OCI-LY7 (cell line): Measurements from ENCODE around the gene RPL37. TPM values are rescaled to one million over a fixed set of nuclear protein-coding genes. Genes with fewer than 3 reads are reported as not detected.

Experiments used
- BruUV-seq: library from RNA; stranded (reverse); fragments of 400-500 nt; replicated peaks from 2 replicates; lab custom pipeline; 2021; lab: Mats Ljungman, UMichigan
- CTCF ChIA-PET: fragments of 300-600 bp; sonication (Branson Sonifier 250); formaldehyde crosslinking; loops from one replicate; lab custom pipeline; 2022; ENCODE audit warnings: antibody characterized with exemption; ENCODE audit not compliant: unreplicated experiment; lab: Charles Lee
- POLR2A ChIA-PET: fragments of 300-600 bp; sonication (Branson Sonifier 250); formaldehyde crosslinking; loops from one replicate; lab custom pipeline; 2022; ENCODE audit warnings: antibody characterized with exemption; lab: Charles Lee
- DNase-seq: peaks from one replicate; pipeline ENCODE4 v3.0.0-alpha.2; 2015; ENCODE audit warnings: low spot score
- H2AFZ ChIP-seq: fragments of 200-600 bp; sonication (generic), shearing (Covaris generic); 2 replicates; pipeline ENCODE4 v1.6.1; 2014; ENCODE audit warnings: mild to moderate bottlenecking, antibody characterized with exemption, low read length, moderate library complexity
- H3K27ac ChIP-seq: fragments of 200-600 bp; sonication (generic); 2 replicates; pipeline ENCODE4 v1.5.1; 2014; ENCODE audit warnings: mixed run types, low read depth, mild to moderate bottlenecking, moderate library complexity, low read length, inconsistent platforms; ENCODE audit not compliant: poor library complexity, severe bottlenecking
- H3K36me3 ChIP-seq: fragments of 200-600 bp; sonication (generic); 2 replicates; pipeline ENCODE4 v1.6.1; 2014; ENCODE audit warnings: mild to moderate bottlenecking, antibody characterized with exemption, low read length, moderate library complexity, mixed read lengths; ENCODE audit not compliant: insufficient read depth
- H3K4me1 ChIP-seq: fragments of 200-600 bp; sonication (generic); 2 replicates; pipeline ENCODE4 v1.5.1; 2014; ENCODE audit warnings: mild to moderate bottlenecking, low read length; ENCODE audit not compliant: insufficient read depth, poor library complexity, severe bottlenecking
- H3K4me2 ChIP-seq: fragments of 200-600 bp; sonication (generic); 2 replicates; pipeline ENCODE4 v1.6.1; 2014; ENCODE audit warnings: mild to moderate bottlenecking, low read length
- H3K4me3 ChIP-seq: fragments of 200-600 bp; sonication (generic); 2 replicates; pipeline ENCODE4 v1.5.1; 2014; ENCODE audit warnings: mild to moderate bottlenecking, low read depth, low read length; ENCODE audit not compliant: poor library complexity, severe bottlenecking
- H3K79me2 ChIP-seq: fragments of 200-600 bp; sonication (generic); 2 replicates; pipeline ENCODE4 v1.6.1; 2016; ENCODE audit warnings: low read depth, mild to moderate bottlenecking, low read length, moderate library complexity, mixed read lengths; ENCODE audit not compliant: insufficient read depth
- H3K9me2 ChIP-seq: fragments of 200-600 bp; sonication (generic); 2 replicates; pipeline ENCODE4 v1.6.1; 2016; ENCODE audit warnings: mild to moderate bottlenecking, low read length, mixed read lengths; ENCODE audit not compliant: insufficient read depth
- H3K9me3 ChIP-seq: fragments of 200-600 bp; sonication (generic); 2 replicates; pipeline ENCODE4 v1.6.1; 2014; ENCODE audit warnings: mild to moderate bottlenecking, mixed run types, low read length, mixed read lengths
- H4K20me1 ChIP-seq: fragments of 200-600 bp; sonication (generic); 2 replicates; pipeline ENCODE4 v1.6.1; 2014; ENCODE audit warnings: mild to moderate bottlenecking, antibody characterized with exemption, low read length, moderate library complexity, mixed read lengths; ENCODE audit not compliant: insufficient read depth
- EZH2phosphoT487 ChIP-seq: fragments of 200-600 bp; sonication (generic); IDR thresholded peaks from 2 replicates; pipeline ENCODE4 v1.6.1; 2018; ENCODE audit warnings: low read depth, borderline replicate concordance, mild to moderate bottlenecking, mixed run types, antibody characterized with exemption, low read length, moderate library complexity, mixed read lengths
- intact Hi-C: fragments of 100-400 bp; cut with micrococcal nuclease; formaldehyde crosslinking; loops from one replicate; pipeline ENCODE4 v1.10.0; 2022; ENCODE audit not compliant: unreplicated experiment
- total RNA-seq, 2 experiments: library from RNA; depleted of rRNA in 1 of 2; stranded (reverse); fragments of >200 nt in 1 of 2; shearing (Covaris generic) in 1 of 2; gene quantifications; 2 replicates each; pipeline ENCODE4 v1.2.3, GENCODE V29; 2014 to 2022
- TF ChIP-seq, protein P1 (sequence below): fragments of 200-600 bp; sonication (generic); conservative IDR thresholded peaks from 2 replicates; pipeline ENCODE4 v1.5.1; 2014; ENCODE audit warnings: mild to moderate bottlenecking, antibody characterized with exemption, low read length, moderate library complexity, mixed read lengths

Gene RPL37
- total RNA-seq, 2 experiments from 2014 or later: 1,905 to 2,779 TPM

DNA sequence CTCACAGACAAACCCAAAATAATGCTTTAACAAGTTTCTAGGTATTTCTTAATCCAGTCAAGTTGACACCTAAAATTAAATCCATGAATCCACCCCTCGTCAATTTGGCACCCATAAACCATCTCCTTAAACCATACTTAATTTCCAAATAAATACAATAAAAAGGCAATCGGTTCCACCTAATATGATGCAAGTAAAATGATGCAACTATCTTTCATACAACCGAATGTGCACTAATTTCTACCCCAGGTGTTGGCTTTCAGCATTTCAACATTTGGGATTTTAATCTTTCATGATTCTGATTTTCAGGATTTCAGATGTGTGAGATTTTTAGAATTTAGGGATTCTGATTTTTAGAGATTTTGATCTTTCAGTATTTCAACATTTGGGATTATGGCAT, 54.2 kb downstream of the RPL37 start:
- intact Hi-C loops: no loop called here
- TF ChIP-seq, protein P1, sequence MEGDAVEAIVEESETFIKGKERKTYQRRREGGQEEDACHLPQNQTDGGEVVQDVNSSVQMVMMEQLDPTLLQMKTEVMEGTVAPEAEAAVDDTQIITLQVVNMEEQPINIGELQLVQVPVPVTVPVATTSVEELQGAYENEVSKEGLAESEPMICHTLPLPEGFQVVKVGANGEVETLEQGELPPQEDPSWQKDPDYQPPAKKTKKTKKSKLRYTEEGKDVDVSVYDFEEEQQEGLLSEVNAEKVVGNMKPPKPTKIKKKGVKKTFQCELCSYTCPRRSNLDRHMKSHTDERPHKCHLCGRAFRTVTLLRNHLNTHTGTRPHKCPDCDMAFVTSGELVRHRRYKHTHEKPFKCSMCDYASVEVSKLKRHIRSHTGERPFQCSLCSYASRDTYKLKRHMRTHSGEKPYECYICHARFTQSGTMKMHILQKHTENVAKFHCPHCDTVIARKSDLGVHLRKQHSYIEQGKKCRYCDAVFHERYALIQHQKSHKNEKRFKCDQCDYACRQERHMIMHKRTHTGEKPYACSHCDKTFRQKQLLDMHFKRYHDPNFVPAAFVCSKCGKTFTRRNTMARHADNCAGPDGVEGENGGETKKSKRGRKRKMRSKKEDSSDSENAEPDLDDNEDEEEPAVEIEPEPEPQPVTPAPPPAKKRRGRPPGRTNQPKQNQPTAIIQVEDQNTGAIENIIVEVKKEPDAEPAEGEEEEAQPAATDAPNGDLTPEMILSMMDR: no peak
- TF ChIP-seq EZH2phosphoT487: no peak
- H3K4me3 ChIP-seq: no peak overlapping the region
- peaks cover 28% of the 10 kb centered on the region for H4K20me1 ChIP-seq
- no TSS peak for BruUV-seq
- H3K36me3 ChIP-seq: peaks cover 25% of the 10 kb centered on the region
- no peak for DNase-seq
- H3K4me2 ChIP-seq: no peak overlapping the region
- no peaks in the 10 kb centered on the region for H3K9me3 ChIP-seq
- peaks cover 78% of the 10 kb centered on the region for H3K79me2 ChIP-seq
- no peak overlapping the region for H2AFZ ChIP-seq
- H3K27ac ChIP-seq: no peak overlapping the region
- ChIA-PET POLR2A (interaction anchor here (0.6 to 0.9 kb wide), 2 partner anchors 10 to 19 kb away, joined by 3 read pairs; no protein-coding TSS in a partner anchor), CTCF (no interaction called here)
- H3K9me2 ChIP-seq: no peaks in the 10 kb centered on the region
- H3K4me1 ChIP-seq: peaks cover 9% of the 10 kb centered on the region

GRCh38 chr5:40780199-40780598, 54.8 kb downstream of the RPL37 start:
- intact Hi-C loops: no loop called here
- no peak overlapping the region for H3K4me3 ChIP-seq
- no peak overlapping the region for H3K27ac ChIP-seq
- POLR2A ChIA-PET: interaction anchor here (0.6 to 0.9 kb wide), 2 partner anchors 11 to 62 kb away, joined by 3 read pairs; no protein-coding TSS in a partner anchor
- DNase-seq: no peak
- H3K79me2 ChIP-seq: peaks cover 72% of the 10 kb centered on the region
- peaks cover 26% of the 10 kb centered on the region for H3K36me3 ChIP-seq
- no peak for TF ChIP-seq EZH2phosphoT487
- TF ChIP-seq, protein P1: no peak
- CTCF ChIA-PET: no interaction called here
- no peak overlapping the region for H3K4me2 ChIP-seq
- no TSS peak for BruUV-seq
- H3K9me3 ChIP-seq: no peaks in the 10 kb centered on the region
- peaks cover 28% of the 10 kb centered on the region for H4K20me1 ChIP-seq
- no peaks in the 10 kb centered on the region for H3K9me2 ChIP-seq
- no peak overlapping the region for H2AFZ ChIP-seq
- peaks cover 9% of the 10 kb centered on the region for H3K4me1 ChIP-seq

DNA sequence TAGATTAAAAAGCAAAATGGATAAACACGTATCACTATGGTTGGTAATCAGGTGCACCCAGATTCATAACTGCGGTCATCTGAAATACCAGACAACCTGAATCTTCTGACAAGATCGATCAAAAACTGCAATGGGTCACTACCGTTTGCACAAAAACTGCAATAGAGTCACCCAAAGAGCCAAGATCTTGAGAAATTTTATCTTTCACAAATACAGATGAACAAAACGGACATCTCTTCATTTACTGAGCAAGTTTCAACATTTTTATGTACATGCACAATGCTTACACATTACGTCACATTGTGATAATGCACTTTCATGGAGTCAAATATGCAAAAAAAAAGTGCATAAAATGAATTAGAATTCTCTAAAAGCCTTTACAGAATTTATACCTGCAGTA, 55.5 kb downstream of the RPL37 start:
- intact Hi-C loops: no loop called here
- CTCF ChIA-PET: no interaction called here
- peaks cover 28% of the 10 kb centered on the region for H4K20me1 ChIP-seq

More for the DNA sequence above, 55.5 kb downstream of the RPL37 start:
- Histone ChIP-seq H3K4me3 (no peak overlapping the region), H3K4me1 (peaks cover 9% of the 10 kb centered on the region), H2AFZ (no peak overlapping the region), H3K4me2 (no peak overlapping the region), H3K9me2 (no peaks in the 10 kb centered on the region), H3K27ac (no peak overlapping the region), H3K9me3 (no peaks in the 10 kb centered on the region), H3K36me3 (peaks cover 33% of the 10 kb centered on the region), H3K79me2 (peaks cover 65% of the 10 kb centered on the region)
- POLR2A ChIA-PET: interaction anchor here (0.6 kb wide), 1 partner anchor 62 kb away, joined by 3 read pairs; no protein-coding TSS in a partner anchor
- DNase-seq: no peak
- TF ChIP-seq EZH2phosphoT487: no peak
- TF ChIP-seq, protein P1: no peak
- no TSS peak for BruUV-seq
